HG03354 (cell line): ENCODE results near the gene RALY.

Experiments
- ATAC-seq: cut with Tn5 transposase; IDR thresholded peaks from one replicate; pipeline ENCODE4 v1.9.1; 2021; ENCODE audit warnings: mild to moderate bottlenecking; ENCODE audit not compliant: unreplicated experiment, poor library complexity, severe bottlenecking

RALY gene

DNA sequence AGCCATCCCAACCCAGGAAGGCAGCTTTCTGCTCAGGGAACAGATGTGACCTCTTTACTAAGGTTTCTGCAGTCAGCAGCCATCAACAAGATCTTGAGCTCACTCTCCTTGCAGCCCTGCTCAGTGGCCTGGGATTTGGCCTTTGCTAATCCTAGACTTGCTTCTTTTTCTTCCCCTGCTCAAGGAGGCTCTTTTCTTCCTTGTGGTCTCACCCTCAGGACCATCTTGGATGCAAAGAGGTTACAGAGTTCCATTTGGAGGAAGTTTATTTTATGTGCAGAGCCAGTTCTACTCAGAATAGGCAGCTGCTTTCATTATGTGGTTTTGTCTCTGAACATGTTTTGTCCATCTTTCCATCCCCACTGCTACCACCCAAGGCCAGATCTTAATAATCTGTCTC lies 49.3 kb downstream of the RALY start:
- no peak for ATAC-seq

DNA sequence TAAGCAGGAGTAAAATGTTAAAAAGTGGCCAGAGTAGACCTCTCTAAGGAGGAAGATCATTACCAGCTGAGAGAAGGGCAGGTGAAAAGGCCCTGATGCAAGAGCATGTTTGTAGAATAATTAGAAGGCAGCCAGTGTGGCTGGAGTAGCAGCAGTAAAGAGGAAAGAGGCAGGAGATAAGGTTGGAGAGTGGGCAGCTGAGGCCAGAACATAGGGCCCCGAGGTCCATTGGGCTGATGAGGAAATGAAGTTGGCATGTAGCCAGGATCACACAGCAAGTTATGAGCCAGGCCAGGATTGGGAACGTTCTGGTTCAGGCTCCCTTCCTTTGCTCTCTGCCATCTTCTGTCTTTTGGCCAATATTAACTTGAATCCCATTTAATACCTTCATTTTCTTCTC lies 51.6 kb downstream of the RALY start:
- no peak for ATAC-seq

DNA sequence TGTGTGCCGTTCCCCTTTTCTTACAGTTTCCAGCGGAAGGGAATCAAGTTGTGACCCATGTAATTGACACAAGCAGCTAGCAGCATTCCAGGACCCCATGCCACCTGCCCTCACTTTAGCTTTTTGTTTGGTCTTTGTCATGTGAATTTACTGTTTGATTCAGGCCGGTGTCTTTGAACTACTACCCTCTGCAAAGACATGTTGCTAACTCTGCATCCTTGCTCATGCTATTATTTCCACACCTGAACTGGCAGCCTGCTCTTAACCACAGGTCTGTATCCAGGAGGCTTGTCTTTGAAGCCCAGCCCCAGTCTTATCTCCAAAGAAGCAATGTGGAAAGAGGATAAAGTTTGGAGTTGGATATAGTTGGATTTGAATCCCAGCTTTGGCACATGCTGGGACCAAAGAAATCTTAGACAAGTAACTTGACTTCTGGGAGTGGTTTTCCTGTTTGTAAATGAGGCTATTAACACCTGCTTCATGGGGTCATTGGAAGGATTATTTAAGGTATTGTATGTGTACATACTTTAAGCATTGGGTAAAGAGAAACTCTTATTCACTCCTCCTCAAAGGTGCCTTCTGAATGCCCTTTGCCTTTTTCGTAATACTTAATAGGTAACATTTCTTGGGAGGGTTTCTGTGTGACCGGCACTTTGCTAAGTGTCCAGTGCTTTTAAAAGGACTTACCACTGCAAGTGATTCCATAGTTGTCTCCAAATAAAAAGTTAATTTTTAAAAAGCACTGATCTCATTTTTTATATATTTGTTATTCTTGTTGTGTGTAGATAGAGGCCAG lies 52.4 kb downstream of the RALY start:
- ATAC-seq: no peak

GRCh38 chr20:34047010-34047687 lies 53.4 kb downstream of the RALY start:
- ATAC-seq: no peak

GRCh38 chr20:34047917-34048316 lies 54.2 kb downstream of the RALY start:
- no peak for ATAC-seq

DNA sequence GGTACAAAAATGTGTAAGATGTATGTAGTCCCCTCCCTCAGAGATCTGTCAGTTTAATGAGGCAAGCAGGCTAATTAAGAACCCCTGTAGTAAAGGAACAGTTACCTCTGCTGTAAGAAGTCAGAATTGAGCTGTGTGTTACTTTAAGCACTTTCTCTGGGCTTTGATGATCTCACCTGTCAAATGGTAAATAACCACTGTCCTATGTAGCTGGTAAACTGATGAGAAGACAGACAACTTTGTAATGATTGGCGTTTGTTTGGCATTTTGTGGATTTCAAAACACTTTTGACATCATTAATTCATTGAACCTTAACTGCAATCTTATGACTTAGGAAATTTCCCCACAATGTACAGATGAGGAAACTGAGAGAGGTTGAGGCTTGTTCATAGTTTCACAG lies 55.7 kb downstream of the RALY start:
- ATAC-seq: no peak

GRCh38 chr20:34049897-34050695 lies 56.4 kb downstream of the RALY start:
- no peak for ATAC-seq

DNA sequence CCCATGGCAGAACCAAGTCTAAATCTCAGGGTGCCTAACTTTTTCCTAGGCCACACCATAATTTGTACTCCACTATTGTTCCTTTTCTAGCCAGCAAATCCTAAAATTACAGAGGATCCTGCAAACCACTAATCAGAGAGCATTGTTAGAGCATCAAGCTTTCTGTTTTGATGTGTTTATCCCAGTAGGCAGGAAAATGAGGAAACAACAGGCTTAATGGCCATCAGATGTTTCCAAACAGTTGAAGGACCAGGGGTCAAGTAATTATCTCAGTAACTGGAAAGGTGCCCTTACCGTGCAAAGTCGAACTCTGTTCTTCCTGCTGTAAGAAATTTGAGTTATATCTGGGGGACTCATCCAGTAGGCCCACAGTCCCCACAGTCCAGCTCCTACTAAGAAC lies 58.7 kb downstream of the RALY start:
- ATAC-seq: no peak

GRCh38 chr20:34055290-34055689 lies 61.6 kb downstream of the RALY start:
- ATAC-seq: no peak

DNA sequence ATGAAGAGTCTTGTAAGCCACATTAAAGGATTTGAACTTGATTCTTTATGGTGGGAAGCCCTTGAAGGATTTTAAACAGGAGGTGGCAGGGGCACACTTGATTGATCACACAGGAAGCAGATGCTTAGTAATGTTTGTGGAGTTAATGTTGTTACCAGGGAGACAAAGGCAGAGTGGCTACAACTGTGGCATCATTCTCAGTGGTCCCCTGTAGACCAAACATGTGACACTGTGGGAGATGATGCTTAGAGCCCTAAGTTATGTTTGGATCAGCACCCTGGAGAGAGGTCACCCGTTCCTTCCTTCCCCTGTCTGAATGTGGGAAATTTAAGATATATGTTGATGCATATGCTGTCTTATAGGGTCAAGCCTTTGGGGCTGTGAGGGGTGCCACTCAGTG lies 65.1 kb downstream of the RALY start:
- ATAC-seq: peak; percentile 48

- no peak for ATAC-seq
Measured at GRCh38 chr20:34060970-34061369, 67.3 kb downstream of the RALY start.

DNA sequence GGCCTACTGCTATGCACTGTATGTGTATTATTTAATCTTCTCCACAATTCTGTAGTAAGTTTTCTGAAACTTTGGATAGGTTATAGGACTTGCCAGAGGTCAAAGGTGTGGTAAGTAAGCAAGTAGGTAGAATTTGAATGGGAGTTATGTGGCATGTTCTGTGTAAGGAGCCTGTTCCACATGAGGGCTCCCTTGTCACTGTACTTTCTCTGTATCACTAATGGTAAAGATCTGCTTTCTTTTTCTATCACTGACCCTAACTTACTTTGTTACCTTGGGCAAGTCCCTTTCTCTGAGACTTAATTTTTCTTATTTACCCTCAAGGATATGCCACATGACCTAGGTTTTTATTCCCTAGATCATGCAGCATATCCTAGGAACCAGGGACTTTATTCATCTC lies 68.0 kb downstream of the RALY start:
- ATAC-seq: no peak

DNA sequence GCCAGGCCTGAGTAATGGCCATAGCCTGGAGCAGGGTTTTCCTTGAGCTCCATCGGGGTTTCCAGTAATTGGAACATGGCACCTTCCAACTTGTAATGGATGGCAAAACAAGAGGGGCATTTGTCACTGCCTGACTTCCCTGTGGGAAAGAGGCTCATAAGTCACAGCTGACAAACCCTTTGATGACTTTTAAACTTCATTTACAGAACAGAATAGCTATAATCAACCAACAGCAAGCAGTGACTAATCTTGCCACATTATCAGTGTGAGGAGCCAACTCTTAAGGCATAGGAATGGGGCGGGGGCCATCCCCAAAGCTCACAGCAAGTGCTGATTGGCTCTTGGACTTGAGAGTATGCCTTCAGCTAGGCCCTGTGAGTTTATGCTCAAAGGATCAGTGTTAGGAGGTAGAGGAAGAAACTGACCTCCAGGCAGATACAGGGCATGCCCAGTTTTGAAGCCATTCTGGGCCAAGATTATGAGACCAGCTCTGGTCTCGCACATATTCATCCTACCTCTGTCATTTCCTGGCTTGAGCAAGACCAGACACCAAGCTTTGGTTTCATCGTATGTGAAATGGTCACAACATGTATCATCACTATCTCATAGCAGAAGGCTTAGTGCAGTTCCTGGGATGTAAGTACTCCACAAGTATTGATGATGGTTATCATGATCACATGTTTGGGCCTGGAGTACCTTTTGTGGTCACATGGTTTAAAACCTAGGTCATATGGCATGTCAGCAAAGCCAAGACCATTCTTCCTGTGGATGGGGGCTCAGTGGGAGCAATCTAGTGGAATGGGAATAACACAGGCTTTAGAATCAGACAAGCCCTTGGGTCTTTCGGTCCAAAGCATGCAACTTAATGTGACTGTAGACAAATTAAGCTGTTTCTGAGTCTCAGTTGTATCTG lies 69.1 kb downstream of the RALY start:
- no peak for ATAC-seq

- ATAC-seq: no peak
Measured at GRCh38 chr20:34064286-34064685, 70.6 kb downstream of the RALY start.

DNA sequence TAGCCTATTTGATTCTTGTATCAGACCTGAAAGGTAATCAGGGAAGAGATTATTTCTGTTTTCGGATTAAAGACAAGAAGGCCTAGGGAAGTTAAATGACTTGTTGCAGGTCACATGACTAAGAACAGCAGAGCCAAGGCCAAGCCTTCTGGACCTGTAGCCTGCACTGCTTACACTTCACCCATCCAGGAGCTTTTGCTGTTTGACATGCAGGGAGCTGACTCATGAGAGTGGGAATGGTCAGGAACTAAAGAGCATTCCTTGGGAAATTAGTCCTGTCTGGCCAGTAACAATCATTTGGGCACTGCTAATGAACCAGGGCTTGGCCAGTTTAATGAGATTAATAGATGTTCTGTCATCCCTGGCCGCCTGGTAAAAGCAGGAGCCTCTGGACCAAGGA lies 71.5 kb downstream of the RALY start:
- ATAC-seq: no peak

- ATAC-seq: no peak
Measured at GRCh38 chr20:34066476-34067090, 72.9 kb downstream of the RALY start.

- no peak for ATAC-seq
Measured at GRCh38 chr20:34068001-34068400, 74.3 kb downstream of the RALY start.

DNA sequence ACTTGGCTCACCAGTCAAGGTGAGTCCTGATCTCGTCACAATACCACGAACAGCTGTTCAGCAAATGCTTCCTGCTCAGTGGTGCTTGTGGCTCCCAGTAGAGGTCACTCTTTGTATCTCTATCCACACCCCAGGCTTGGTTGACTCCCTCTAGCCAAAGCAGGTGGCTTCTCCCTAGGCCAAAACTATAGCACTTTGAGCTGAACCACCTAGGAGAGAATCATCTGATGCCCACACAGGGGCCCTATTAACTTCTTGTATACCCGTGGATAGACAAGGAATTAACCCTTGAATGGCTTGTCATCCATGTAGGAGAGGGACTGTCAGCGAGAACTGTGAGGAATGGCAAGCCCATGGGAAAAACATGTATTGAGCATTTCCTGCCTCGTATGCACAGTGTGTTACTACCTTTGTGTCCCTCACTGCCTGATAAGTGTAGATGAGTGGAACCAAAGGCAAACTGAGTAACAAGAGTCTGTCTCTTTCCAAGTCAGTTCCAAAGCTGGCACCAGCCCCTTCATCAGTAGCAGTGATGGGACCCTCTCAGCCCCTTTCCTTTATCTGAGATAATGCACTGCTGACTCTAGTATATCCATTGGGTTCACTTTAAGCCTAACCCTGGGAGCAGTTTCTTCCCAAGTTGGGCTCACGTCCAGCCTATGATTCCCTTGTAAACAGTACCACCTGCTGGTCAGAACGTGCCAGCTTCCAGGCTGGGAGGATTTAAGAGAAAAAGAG lies 75.8 kb downstream of the RALY start:
- ATAC-seq: peak; percentile 83

DNA sequence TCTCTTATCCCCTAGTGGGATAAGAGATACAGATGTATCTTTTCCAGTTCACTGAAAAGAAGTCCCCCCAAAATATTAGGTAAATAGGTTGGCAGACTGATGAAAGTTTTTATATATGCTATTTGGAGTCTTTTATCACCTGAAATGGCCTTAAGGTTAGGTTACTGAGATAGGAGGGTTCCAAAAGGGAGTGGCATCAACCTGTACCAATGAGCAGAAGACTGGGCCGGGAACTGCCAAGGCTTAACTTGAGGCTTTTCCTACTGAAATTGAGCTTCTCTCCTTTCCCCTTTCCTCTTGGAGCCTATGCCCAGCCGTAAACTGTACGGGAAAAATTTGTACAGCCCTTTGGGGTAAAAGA lies 76.3 kb downstream of the RALY start:
- ATAC-seq: no peak
